MCF 10A (cell line): ENCODE data around the gene SLC2A10. TPM values are rescaled to one million over a fixed set of nuclear protein-coding genes. Genes with fewer than 3 reads are reported as not detected.

Source experiments
- BruUV-seq: library from RNA; stranded (reverse); fragments of 400-500 nt; replicated peaks from 2 replicates; lab custom pipeline; 2021; lab: Mats Ljungman, UMichigan
- CTCF ChIA-PET: fragments of 300-600 bp; sonication (Branson Sonifier 250); formaldehyde crosslinking; extraction: SDS; loops from one replicate; lab custom pipeline; 2021; ENCODE audit warnings: antibody characterized with exemption, inconsistent platforms; lab: Yijun Ruan, JAX
- POLR2A ChIA-PET: fragments of 300-600, 350-650 bp; sonication (Branson Sonifier 250); formaldehyde crosslinking; extraction: SDS; loops from one replicate; lab custom pipeline; 2020; ENCODE audit warnings: antibody characterized with exemption, inconsistent platforms; lab: Yijun Ruan, JAX
- DNase-seq: peaks from one replicate; pipeline ENCODE4 v3.0.0-alpha.2; 2018; ENCODE audit not compliant: unreplicated experiment
- H3K27ac Mint-ChIP-seq: one replicate; pipeline ENCODE4 v1.8.0; 2022; ENCODE audit warnings: mild to moderate bottlenecking, low read depth, mixed read lengths; ENCODE audit not compliant: unreplicated experiment
- H3K27me3 Mint-ChIP-seq: one replicate; pipeline ENCODE4 v1.8.0; 2022; ENCODE audit warnings: mixed read lengths; ENCODE audit not compliant: insufficient read depth, unreplicated experiment
- H3K36me3 Mint-ChIP-seq: one replicate; pipeline ENCODE4 v1.8.0; 2022; ENCODE audit warnings: mild to moderate bottlenecking, moderate library complexity, mixed read lengths; ENCODE audit not compliant: insufficient read depth, unreplicated experiment
- H3K4me1 Mint-ChIP-seq: one replicate; pipeline ENCODE4 v1.8.0; 2022; ENCODE audit warnings: mixed read lengths; ENCODE audit not compliant: insufficient read depth, unreplicated experiment
- H3K4me3 Mint-ChIP-seq: one replicate; pipeline ENCODE4 v1.8.0; 2022; ENCODE audit warnings: mild to moderate bottlenecking, moderate library complexity, mixed read lengths; ENCODE audit not compliant: unreplicated experiment
- H3K9me3 Mint-ChIP-seq: one replicate; pipeline ENCODE4 v1.8.0; 2022; ENCODE audit warnings: mixed read lengths; ENCODE audit not compliant: unreplicated experiment
- intact Hi-C: fragments of 100-400 bp; cut with micrococcal nuclease; formaldehyde crosslinking; loops from 2 replicates; pipeline ENCODE4 v1.14.1; 2022
- total RNA-seq: library from RNA; stranded (reverse); gene quantifications from 2 replicates; pipeline ENCODE4 v1.2.3, GENCODE V29; 2022
- TF ChIP-seq, protein P1 (sequence below): fragments of 200-600 bp; IDR thresholded peaks from one replicate; pipeline ENCODE4 v1.8.0; 2022; ENCODE audit warnings: antibody characterized with exemption, mild to moderate bottlenecking; ENCODE audit not compliant: unreplicated experiment

The SLC2A10 gene
- total RNA-seq, 1 experiment from 2014 or later, result not detected

DNA sequence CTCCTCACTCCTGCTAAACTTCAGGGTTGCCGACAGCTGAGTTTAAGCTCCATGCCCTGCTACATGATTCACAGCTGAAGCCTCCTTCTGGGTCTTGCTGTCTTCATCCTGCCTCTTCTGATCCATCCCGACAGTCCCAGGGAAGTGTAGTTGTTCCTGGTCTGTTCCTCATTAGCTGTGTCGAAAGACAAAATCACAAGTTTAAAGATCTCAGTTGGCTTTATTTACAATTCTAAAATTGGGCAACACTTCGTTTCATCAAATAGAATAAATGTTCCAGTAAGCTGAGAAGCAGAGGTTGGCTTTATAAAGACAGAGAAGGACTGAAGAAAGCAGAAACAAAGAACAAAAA is 4.1 kb upstream of the SLC2A10 start:
- H3K36me3 Mint-ChIP-seq, result no peaks in the 10 kb centered on the region
- no peak for DNase-seq
- H3K4me1 Mint-ChIP-seq, result no peaks in the 10 kb centered on the region
- ChIA-PET CTCF (no interaction called here), POLR2A (interaction anchor here (0.7 to 1.3 kb wide), 4 partner anchors 15 to 1492 kb away, joined by 3 to 6 read pairs (median 3); partner anchors contain the start of gene TP53RK)
- peaks cover 7% of the 10 kb centered on the region for H3K9me3 Mint-ChIP-seq
- peaks cover 12% of the 10 kb centered on the region for H3K27me3 Mint-ChIP-seq
- TF ChIP-seq, protein P1, sequence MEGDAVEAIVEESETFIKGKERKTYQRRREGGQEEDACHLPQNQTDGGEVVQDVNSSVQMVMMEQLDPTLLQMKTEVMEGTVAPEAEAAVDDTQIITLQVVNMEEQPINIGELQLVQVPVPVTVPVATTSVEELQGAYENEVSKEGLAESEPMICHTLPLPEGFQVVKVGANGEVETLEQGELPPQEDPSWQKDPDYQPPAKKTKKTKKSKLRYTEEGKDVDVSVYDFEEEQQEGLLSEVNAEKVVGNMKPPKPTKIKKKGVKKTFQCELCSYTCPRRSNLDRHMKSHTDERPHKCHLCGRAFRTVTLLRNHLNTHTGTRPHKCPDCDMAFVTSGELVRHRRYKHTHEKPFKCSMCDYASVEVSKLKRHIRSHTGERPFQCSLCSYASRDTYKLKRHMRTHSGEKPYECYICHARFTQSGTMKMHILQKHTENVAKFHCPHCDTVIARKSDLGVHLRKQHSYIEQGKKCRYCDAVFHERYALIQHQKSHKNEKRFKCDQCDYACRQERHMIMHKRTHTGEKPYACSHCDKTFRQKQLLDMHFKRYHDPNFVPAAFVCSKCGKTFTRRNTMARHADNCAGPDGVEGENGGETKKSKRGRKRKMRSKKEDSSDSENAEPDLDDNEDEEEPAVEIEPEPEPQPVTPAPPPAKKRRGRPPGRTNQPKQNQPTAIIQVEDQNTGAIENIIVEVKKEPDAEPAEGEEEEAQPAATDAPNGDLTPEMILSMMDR, result no peak
- no TSS peak for BruUV-seq
- no peak overlapping the region for H3K27ac Mint-ChIP-seq
- H3K4me3 Mint-ChIP-seq, result no peak overlapping the region
- intact Hi-C loops, result no loop called here

DNA sequence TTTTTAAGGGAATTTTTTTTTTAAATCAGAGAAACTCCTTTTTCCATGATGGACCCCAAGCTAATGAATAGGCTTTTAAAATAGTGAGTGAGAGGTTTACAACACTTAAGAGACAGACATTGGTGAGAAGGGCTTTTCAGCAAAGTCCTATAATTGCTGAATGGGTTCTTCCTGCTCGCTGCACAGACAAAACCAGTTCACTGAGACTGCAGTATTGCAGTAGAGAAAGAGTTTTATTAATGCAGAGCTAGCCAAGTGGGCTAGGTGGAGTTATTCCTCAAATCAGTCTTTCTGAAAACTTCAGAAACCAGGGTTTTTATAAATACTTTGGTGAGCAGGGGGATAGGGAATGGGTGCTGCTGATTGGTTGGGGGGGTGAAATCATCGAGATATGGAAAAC is 3.2 kb upstream of the SLC2A10 start:
- ChIA-PET POLR2A (interaction anchor here (0.6 to 1.3 kb wide), 3 partner anchors 16 to 1369 kb away, joined by 4 to 6 read pairs (median 6); partner anchors contain the start of gene TP53RK), CTCF (no interaction called here)
- Mint-ChIP-seq H3K27ac (no peak overlapping the region), H3K36me3 (no peaks in the 10 kb centered on the region), H3K4me3 (no peak overlapping the region), H3K9me3 (peaks cover 7% of the 10 kb centered on the region), H3K27me3 (peaks cover 12% of the 10 kb centered on the region), H3K4me1 (no peaks in the 10 kb centered on the region)
- intact Hi-C loops, result no loop called here
- BruUV-seq, result no TSS peak
- no peak for DNase-seq
- TF ChIP-seq, protein P1, result no peak

DNA sequence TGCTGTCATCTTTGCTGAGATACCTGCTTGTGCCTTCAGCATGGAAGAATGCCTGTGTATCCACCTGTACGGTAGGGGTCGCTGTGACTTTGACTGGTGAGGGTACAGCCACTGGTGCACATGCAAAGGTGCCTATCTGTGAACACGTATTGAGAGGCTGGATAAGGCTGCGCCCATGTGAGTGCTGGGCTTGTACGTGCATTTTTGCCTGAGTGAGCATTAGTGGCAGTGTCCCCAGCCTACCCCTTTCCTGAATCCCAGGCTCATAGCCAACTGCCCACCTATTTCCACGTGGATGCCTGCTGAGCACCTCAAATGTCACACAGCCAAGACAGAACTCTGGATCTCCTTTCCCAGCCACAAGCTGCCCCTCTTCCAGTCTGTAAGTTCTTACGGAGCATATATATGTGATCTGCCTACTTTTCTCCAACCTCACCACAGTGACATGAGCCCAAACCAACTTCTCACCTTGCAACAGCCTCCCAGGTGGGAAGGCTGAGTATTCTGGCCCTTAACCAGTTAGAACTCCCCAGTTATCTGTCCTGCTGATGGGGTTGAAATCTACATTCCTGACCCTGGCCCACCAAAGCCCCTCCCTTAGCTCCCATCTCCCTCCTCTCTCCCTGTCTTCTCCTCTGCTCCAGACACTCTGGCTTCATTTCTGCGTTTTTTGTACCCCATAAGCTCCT is 1.1 kb upstream of the SLC2A10 start:
- no TSS peak for BruUV-seq
- TF ChIP-seq, protein P1, result no peak
- H3K9me3 Mint-ChIP-seq, result peaks cover 7% of the 10 kb centered on the region
- ChIA-PET CTCF (interaction anchor here (0.5 to 0.7 kb wide), 2 partner anchors 13 to 675 kb away, joined by 3 read pairs; no protein-coding TSS in a partner anchor), POLR2A (interaction anchor here (0.7 to 1.0 kb wide), 2 partner anchors 11 to 261 kb away, joined by 3 to 5 read pairs; no protein-coding TSS in a partner anchor)
- no peak for DNase-seq
- H3K4me1 Mint-ChIP-seq, result no peaks in the 10 kb centered on the region
- H3K27ac Mint-ChIP-seq, result no peak overlapping the region
- no peaks in the 10 kb centered on the region for H3K36me3 Mint-ChIP-seq
- H3K4me3 Mint-ChIP-seq, result no peak overlapping the region
- intact Hi-C loops, result no loop called here
- H3K27me3 Mint-ChIP-seq, result peaks cover 12% of the 10 kb centered on the region

DNA sequence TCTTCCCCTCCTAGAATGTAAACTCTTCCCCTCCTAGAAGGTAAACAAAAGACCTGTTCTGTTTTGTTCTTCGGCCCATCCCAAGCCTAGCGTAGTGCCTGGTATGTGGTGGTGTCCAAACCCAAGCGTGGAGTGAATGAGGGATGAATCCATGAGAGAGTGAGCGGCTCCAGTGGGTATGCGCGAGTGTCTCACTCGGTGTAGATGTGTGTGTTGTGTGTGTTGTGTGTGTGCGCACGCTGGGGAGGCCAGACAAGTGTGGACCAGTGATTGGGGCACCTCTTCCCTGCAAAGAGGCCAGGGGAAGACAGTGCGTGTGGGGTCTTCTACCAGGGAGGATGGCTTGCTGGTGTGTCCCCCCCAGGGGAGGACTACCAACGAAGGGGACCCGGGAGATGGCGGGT is 392 bp upstream of the SLC2A10 start:
- Mint-ChIP-seq H3K27ac (no peak overlapping the region), H3K9me3 (peaks cover 2% of the 10 kb centered on the region), H3K36me3 (no peaks in the 10 kb centered on the region), H3K27me3 (peaks cover 12% of the 10 kb centered on the region), H3K4me1 (no peaks in the 10 kb centered on the region), H3K4me3 (no peak overlapping the region)
- intact Hi-C loops, result no loop called here
- ChIA-PET POLR2A (no interaction called here), CTCF (no interaction called here)
- no TSS peak for BruUV-seq
- no peak for DNase-seq
- TF ChIP-seq, protein P1, result no peak
